Neural progenitor cell (in vitro differentiated cells): ENCODE data around the gene LIMD2. TPM values are rescaled to one million over a fixed set of nuclear protein-coding genes. Genes with fewer than 3 reads are reported as not detected.

ENCODE experiments used
- DNase-seq: peaks from one replicate; pipeline ENCODE4 v3.0.0-alpha.2; 2016; ENCODE audit warnings: low spot score
- H2AFZ ChIP-seq: fragments of 200-600 bp; sonication (generic); replicated peaks from 2 replicates; pipeline ENCODE4 v1.6.1; 2016; ENCODE audit warnings: antibody characterized with exemption
- H3F3A ChIP-seq: fragments of 200-600 bp; sonication (generic); 2 replicates; pipeline ENCODE4 v1.6.1; 2016; ENCODE audit warnings: antibody characterized with exemption, low read depth
- H3K27ac ChIP-seq: fragments of 200-600 bp; sonication (generic); 2 replicates; pipeline ENCODE4 v1.5.1; 2016; ENCODE audit warnings: mild to moderate bottlenecking
- H3K27me3 ChIP-seq: fragments of 200-600 bp; sonication (generic); 2 replicates; pipeline ENCODE4 v1.6.1; 2016; ENCODE audit warnings: mild to moderate bottlenecking, moderate library complexity
- H3K36me3 ChIP-seq: fragments of 200-600 bp; sonication (generic); 2 replicates; pipeline ENCODE4 v1.5.1; 2016
- H3K4me1 ChIP-seq: fragments of 200-600 bp; sonication (generic); 2 replicates; pipeline ENCODE4 v1.6.1; 2016; ENCODE audit warnings: mixed run types
- H3K4me2 ChIP-seq: fragments of 200-600 bp; sonication (generic); 2 replicates; pipeline ENCODE4 v1.6.1; 2016
- H3K4me3 ChIP-seq: fragments of 200-600 bp; sonication (generic); 2 replicates; pipeline ENCODE4 v1.5.1; 2016
- H3K79me2 ChIP-seq: fragments of 200-600 bp; sonication (generic); 2 replicates; pipeline ENCODE4 v1.6.1; 2016; ENCODE audit warnings: low read depth
- H3K9ac ChIP-seq: fragments of 200-600 bp; sonication (generic); 2 replicates; pipeline ENCODE4 v1.6.1; 2016
- H3K9me3 ChIP-seq: fragments of 200-600 bp; sonication (generic); 2 replicates; pipeline ENCODE4 v1.5.1; 2016; ENCODE audit warnings: low read depth
- H4K20me1 ChIP-seq: fragments of 200-600 bp; sonication (generic); 2 replicates; pipeline ENCODE4 v1.6.1; 2016; ENCODE audit warnings: low read depth
- H3K27ac Mint-ChIP-seq: 3 replicates; pipeline ENCODE4 v1.8.0; 2021; ENCODE audit warnings: mixed read lengths
- H3K27me3 Mint-ChIP-seq: 2 replicates; pipeline ENCODE4 v1.8.0; 2022; ENCODE audit warnings: low read depth, mild to moderate bottlenecking, inconsistent platforms, moderate library complexity, mixed read lengths; ENCODE audit not compliant: insufficient read depth
- H3K36me3 Mint-ChIP-seq: 3 replicates; pipeline ENCODE4 v1.8.0; 2021; ENCODE audit warnings: mixed read lengths
- H3K4me1 Mint-ChIP-seq: 3 replicates; pipeline ENCODE4 v1.8.0; 2021; ENCODE audit warnings: mixed read lengths
- H3K4me3 Mint-ChIP-seq: 3 replicates; pipeline ENCODE4 v1.8.0; 2021; ENCODE audit warnings: mild to moderate bottlenecking, moderate library complexity, mixed read lengths
- H3K9me3 Mint-ChIP-seq: 3 replicates; pipeline ENCODE4 v1.8.0; 2020; ENCODE audit warnings: mixed read lengths
- CTCF ChIP-seq: fragments of 200-600 bp; sonication (generic); IDR thresholded peaks from 2 replicates; pipeline ENCODE4 v1.5.1; 2017; ENCODE audit warnings: antibody characterized with exemption, mild to moderate bottlenecking
- EZH2 ChIP-seq: fragments of 200-600 bp; sonication (generic); IDR thresholded peaks from 2 replicates; pipeline ENCODE4 v1.6.1; 2017; ENCODE audit warnings: antibody characterized with exemption, mild to moderate bottlenecking, moderate library complexity
- EZH2phosphoT487 ChIP-seq: fragments of 200-600 bp; sonication (generic); IDR thresholded peaks from 2 replicates; pipeline ENCODE4 v1.6.1; 2017; ENCODE audit warnings: antibody characterized with exemption
- total RNA-seq: library from RNA; depleted of rRNA; stranded (reverse); fragments of >200 nt; gene quantifications from 2 replicates; pipeline ENCODE4 v1.2.3, GENCODE V29; 2015; ENCODE audit warnings: low replicate concordance

The LIMD2 gene
- total RNA-seq, 1 donor from 2014 or later: 7.0 TPM

- H3K4me3 Mint-ChIP-seq: peak overlapping the region; percentile 84
- Histone ChIP-seq H3K79me2 (no peaks in the 10 kb centered on the region), H3K9ac (no peak overlapping the region), H3K4me3 (peak overlapping the region; percentile 85), H4K20me1 (peaks cover 53% of the 10 kb centered on the region), H3K27ac (no peak overlapping the region), H3K4me1 (peaks cover 11% of the 10 kb centered on the region), H3K27me3 (peaks cover 12% of the 10 kb centered on the region), H3K9me3 (no peaks in the 10 kb centered on the region), H2AFZ (no peak overlapping the region), H3F3A (peaks cover 47% of the 10 kb centered on the region), H3K36me3 (no peaks in the 10 kb centered on the region), H3K4me2 (peak overlapping the region; percentile 98)
- DNase-seq: no peak
- TF ChIP-seq EZH2: no peak
- TF ChIP-seq CTCF: no peak
- no peak for TF ChIP-seq EZH2phosphoT487
- H3K36me3 Mint-ChIP-seq: peaks cover 13% of the 10 kb centered on the region
- peaks cover 12% of the 10 kb centered on the region for H3K27me3 Mint-ChIP-seq
- H3K9me3 Mint-ChIP-seq: no peaks in the 10 kb centered on the region
- peaks cover 15% of the 10 kb centered on the region for H3K4me1 Mint-ChIP-seq
- H3K27ac Mint-ChIP-seq: no peak overlapping the region
Observed at GRCh38 chr17:63698381-63698885, 1.5 kb downstream of the LIMD2 start.

GRCh38 chr17:63697341-63698286, 2.3 kb downstream of the LIMD2 start:
- Histone ChIP-seq H3K9me3 (no peaks in the 10 kb centered on the region), H3F3A (peaks cover 53% of the 10 kb centered on the region), H3K4me3 (no peak overlapping the region), H2AFZ (no peak overlapping the region), H3K4me1 (peaks cover 15% of the 10 kb centered on the region), H3K9ac (no peak overlapping the region), H3K79me2 (no peaks in the 10 kb centered on the region), H3K27ac (no peak overlapping the region), H3K4me2 (no peak overlapping the region), H3K27me3 (peaks cover 12% of the 10 kb centered on the region), H3K36me3 (no peaks in the 10 kb centered on the region), H4K20me1 (peaks cover 53% of the 10 kb centered on the region)
- peak; percentile 28 for DNase-seq
- no peak overlapping the region for H3K27ac Mint-ChIP-seq
- peaks cover 13% of the 10 kb centered on the region for H3K4me1 Mint-ChIP-seq
- peaks cover 14% of the 10 kb centered on the region for H3K27me3 Mint-ChIP-seq
- peak overlapping the region; percentile 65 for H3K4me3 Mint-ChIP-seq
- TF ChIP-seq EZH2 (no peak), CTCF (peak; percentile 47)
- H3K9me3 Mint-ChIP-seq: no peaks in the 10 kb centered on the region
- peaks cover 5% of the 10 kb centered on the region for H3K36me3 Mint-ChIP-seq

- peaks cover 11% of the 10 kb centered on the region for H3K4me1 Mint-ChIP-seq
- no peaks in the 10 kb centered on the region for H3K79me2 ChIP-seq
- no peaks in the 10 kb centered on the region for H3K9me3 ChIP-seq
- peaks cover 10% of the 10 kb centered on the region for H3K27me3 ChIP-seq
- H3K36me3 ChIP-seq: no peaks in the 10 kb centered on the region
- H3K9ac ChIP-seq: no peak overlapping the region
- peak overlapping the region; percentile 44 for H3K4me3 Mint-ChIP-seq
- H4K20me1 ChIP-seq: peaks cover 57% of the 10 kb centered on the region
- no peak overlapping the region for H2AFZ ChIP-seq
- no peak overlapping the region for H3K4me2 ChIP-seq
- peaks cover 11% of the 10 kb centered on the region for H3K27me3 Mint-ChIP-seq
- TF ChIP-seq EZH2 (no peak), CTCF (peak; percentile 60)
- H3K4me3 ChIP-seq: no peak overlapping the region
- H3K27ac Mint-ChIP-seq: no peak overlapping the region
- DNase-seq: peak; percentile 75
- H3F3A ChIP-seq: peaks cover 50% of the 10 kb centered on the region
- H3K36me3 Mint-ChIP-seq: peaks cover 4% of the 10 kb centered on the region
- H3K27ac ChIP-seq: no peak overlapping the region
- H3K9me3 Mint-ChIP-seq: no peaks in the 10 kb centered on the region
- H3K4me1 ChIP-seq: peaks cover 16% of the 10 kb centered on the region
Observed at GRCh38 chr17:63696381-63696961, 3.5 kb downstream of the LIMD2 start.
